K562 (cell line): ENCODE measurements around the gene MITF. TPM values are rescaled to one million over a fixed set of nuclear protein-coding genes. Genes with fewer than 3 reads are reported as not detected.

ENCODE experiments used
- ATAC-seq: fragments of 200-7000 bp; cut with Tn5 transposase; 3 replicates; pipeline ENCODE4 v1.9.1; 2020; ENCODE audit warnings: moderate library complexity
- BruUV-seq: library from RNA; stranded (reverse); fragments of 400-500 nt; replicated peaks from 2 replicates; lab custom pipeline; 2021; lab: Mats Ljungman, UMichigan
- CTCF ChIA-PET: fragments of 300-600 bp; formaldehyde crosslinking; extraction: SDS; loops from one replicate; lab custom pipeline; 2021; ENCODE audit warnings: low intra/inter-chr PET ratio; lab: Yijun Ruan, JAX
- POLR2A ChIA-PET: fragments of 300-600, 350-650 bp; sonication (Branson Sonifier 250); formaldehyde crosslinking; extraction: SDS; loops from one replicate; lab custom pipeline; 2021; ENCODE audit warnings: antibody characterized with exemption, inconsistent platforms; lab: Yijun Ruan, JAX
- DNase-seq, 4 experiments: peaks; one replicate each; pipeline versions ENCODE4 v3.0.0 to v3.0.0-alpha.2; 2011 to 2018; ENCODE audit warnings: low spot score in 3 of 4, mixed read lengths in 3 of 4; ENCODE audit errors: extremely low read depth in 1 of 4
- FAIRE-seq: peaks from 2 replicates; lab custom pipeline; 2011; peaks lifted over from hg19 to GRCh38; lab: Jason Lieb, UNC
- H2AFZ ChIP-seq: 2 replicates; pipeline ENCODE4 v1.6.0; 2011; ENCODE audit warnings: low read depth, low read length, control low read depth, inconsistent platforms
- H3K27ac ChIP-seq: fragments of 200-600 bp; 3 replicates; pipeline ENCODE4 v1.8.0; 2011; ENCODE audit warnings: low read depth, mild to moderate bottlenecking, control low read depth, inconsistent platforms, low read length, moderate library complexity, mixed read lengths; ENCODE audit errors: extremely low read depth
- H3K27me3 ChIP-seq, 2 experiments: fragments of 300-600 bp in 1 of 2; 2 replicates in 1 of 2; 3 replicates in 1 of 2; pipeline versions ENCODE4 v1.6.0 to v1.8.0; 2011; ENCODE audit warnings: inconsistent platforms in 2 of 2, low read length in 2 of 2, mild to moderate bottlenecking in 1 of 2, mixed read lengths in 1 of 2, moderate library complexity in 1 of 2; ENCODE audit not compliant: control insufficient read depth in 2 of 2, insufficient read depth in 2 of 2
- H3K36me3 ChIP-seq: fragments of 300-600 bp; 3 replicates; pipeline ENCODE4 v1.8.0; 2011; ENCODE audit warnings: mild to moderate bottlenecking, low read length, inconsistent platforms; ENCODE audit not compliant: control insufficient read depth, insufficient read depth
- H3K4me1 ChIP-seq, 2 experiments: fragments of 200-600 bp in 1 of 2; replicated peaks in 1 of 2; 2 replicates in 1 of 2; 3 replicates in 1 of 2; pipeline versions ENCODE4 v1.5.1 to v1.8.0; 2011; ENCODE audit warnings: inconsistent platforms in 2 of 2, low read length in 2 of 2, mild to moderate bottlenecking in 1 of 2, mixed read lengths in 1 of 2, moderate library complexity in 1 of 2; ENCODE audit not compliant: control insufficient read depth in 2 of 2, insufficient read depth in 2 of 2
- H3K4me2 ChIP-seq: 2 replicates; pipeline ENCODE4 v1.6.1; 2011; ENCODE audit warnings: low read length, control low read depth, inconsistent platforms, mixed read lengths; ENCODE audit not compliant: insufficient read depth
- H3K4me3 ChIP-seq: fragments of 200-600 bp; sonication (generic), shearing (Covaris generic); 2 replicates; pipeline ENCODE4 v1.5.1; 2016; ENCODE audit warnings: control low read depth, inconsistent platforms
- H3K79me2 ChIP-seq: fragments of 200-600 bp; 3 replicates; pipeline ENCODE4 v1.8.0; 2011; ENCODE audit warnings: low read length, inconsistent platforms; ENCODE audit not compliant: control insufficient read depth, insufficient read depth
- H3K9ac ChIP-seq, 2 experiments: 2 replicates each; pipeline versions ENCODE4 v1.6.0 to v1.6.1; 2011; ENCODE audit warnings: low read depth in 2 of 2, low read length in 2 of 2, control low read depth in 1 of 2, inconsistent platforms in 1 of 2, mild to moderate bottlenecking in 1 of 2, mixed read lengths in 1 of 2; ENCODE audit not compliant: insufficient read depth in 1 of 2
- H3K9me1 ChIP-seq: one replicate; pipeline ENCODE4 v1.6.0; 2011; ENCODE audit warnings: inconsistent platforms, mild to moderate bottlenecking, low read length, moderate library complexity; ENCODE audit not compliant: control insufficient read depth, insufficient read depth
- H3K9me3 ChIP-seq: replicated peaks from 2 replicates; pipeline ENCODE4 v1.5.1; 2011; ENCODE audit warnings: low read depth, low read length, inconsistent platforms; ENCODE audit not compliant: control insufficient read depth, insufficient read depth
- H4K20me1 ChIP-seq: replicated peaks from 2 replicates; pipeline ENCODE4 v1.6.1; 2011; ENCODE audit warnings: low read length, inconsistent platforms, mixed read lengths; ENCODE audit not compliant: control insufficient read depth, insufficient read depth
- ATF2 ChIP-seq: sonication (generic); formaldehyde crosslinking; IDR thresholded peaks from 2 replicates; pipeline ENCODE4 v1.8.1; 2022; ENCODE audit warnings: missing genetic modification reagents
- HNRNPLL ChIP-seq: fragments of 200-400 bp; formaldehyde crosslinking; IDR thresholded peaks from 2 replicates; pipeline ENCODE4 v1.6.1; 2017; ENCODE audit warnings: low read length, low read depth, mild to moderate bottlenecking; ENCODE audit not compliant: poor library complexity, severe bottlenecking
- KDM5B ChIP-seq: fragments of 200-600 bp; sonication (generic); IDR thresholded peaks from 2 replicates; pipeline ENCODE4 v1.6.1; 2012; ENCODE audit warnings: low read depth, mild to moderate bottlenecking, moderate library complexity, low read length, control low read depth, inconsistent platforms; ENCODE audit not compliant: insufficient replicate concordance
- MEIS2 ChIP-seq: fragments of 450-650 bp; IDR thresholded peaks from 2 replicates; pipeline ENCODE4 v1.6.1; 2014; ENCODE audit warnings: mild to moderate bottlenecking; ENCODE audit not compliant: partially characterized antibody
- ZBTB33 ChIP-seq: sonication (generic); formaldehyde crosslinking; IDR thresholded peaks from 2 replicates; pipeline ENCODE4 v1.8.1; 2023; ENCODE audit warnings: mild to moderate bottlenecking, missing genetic modification reagents
- ZNF280B ChIP-seq: fragments of 250-450 bp; sonication (Bioruptor Pico); IDR thresholded peaks from 2 replicates; pipeline ENCODE4 v1.5.1; 2021; ENCODE audit warnings: mild to moderate bottlenecking
- ZNF644 ChIP-seq: fragments of 200-800 bp; sonication (Bioruptor generic); IDR thresholded peaks from 2 replicates; pipeline ENCODE4 v1.6.1; 2016; ENCODE audit warnings: low read depth, missing genetic modification characterization, missing compliant biosample characterization
- ZNF699 ChIP-seq: fragments of 250-450 bp; sonication (Bioruptor Pico); IDR thresholded peaks from 2 replicates; pipeline ENCODE4 v1.8.0; 2021; ENCODE audit warnings: mild to moderate bottlenecking, moderate library complexity; ENCODE audit not compliant: insufficient replicate concordance
- ZNF79 ChIP-seq: fragments of 250-450 bp; sonication (Bioruptor Pico); IDR thresholded peaks from 2 replicates; pipeline ENCODE4 v1.4.0; 2020; ENCODE audit warnings: low read depth, mild to moderate bottlenecking, moderate library complexity
- WGBS: fragments of 100-300 bp; shearing (Covaris generic); methylation state at CpG from one replicate; pipeline ENCODE4 v1.1.6; 2016; ENCODE audit warnings: low coverage, mixed read lengths; ENCODE audit not compliant: insufficient coverage; ENCODE audit errors: missing lambda C conversion rate; 5-methylcytosine and 5-hydroxymethylcytosine counted together
- in situ Hi-C: fragments of 300-500 bp; cut with MboI; formaldehyde crosslinking; loops from 4 replicates; pipeline ENCODE4 v1.15.0; 2018; ENCODE audit warnings: inconsistent platforms, mixed read lengths
- intact Hi-C: fragments of 100-400 bp; cut with micrococcal nuclease; formaldehyde crosslinking; loops from 2 replicates; pipeline ENCODE4 v1.14.2; 2022
- polyA plus RNA-seq, 8 experiments: library from polyadenylated mRNA; depleted of rRNA in 4 of 8; stranded (reverse) in 5 of 8; unstranded in 3 of 8; fragments of >200 nt; fragmentation: Nextera tagmentation in 2 of 8; fragmentation: Illumina TruSeq in 1 of 8; extraction: Ambion mirVana in 2 of 8; extraction: Trizol in 1 of 8; gene quantifications; 2 replicates each; pipeline versions ENCODE4 v1.2.1 to v1.2.3, GENCODE V29; 2011 to 2014; ENCODE audit warnings: inconsistent platforms in 1 of 8, missing spikeins in 1 of 8
- total RNA-seq, 7 experiments: library from RNA; depleted of rRNA in 6 of 7; stranded (reverse); fragments of >200 nt in 6 of 7; fragmentation: Illumina TruSeq in 2 of 7; extraction: Trizol in 2 of 7; gene quantifications; 2 replicates each; pipeline versions ENCODE4 v1.2.1 to v1.2.3, GENCODE V29; 2011 to 2021; ENCODE audit warnings: low replicate concordance in 1 of 7

The MITF gene
- total and polyA plus RNA-seq, 9 of the 15 experiments (the other 6 are each of a cell fraction or from before 2014, with no cell fraction given) = 5.6 to 14.9 (median 11.1) TPM

- no peaks in the 10 kb centered on the region for H3K9me3 ChIP-seq
- H3K27ac ChIP-seq = no peak overlapping the region
- no peak overlapping the region for H3K9ac ChIP-seq
- peaks cover 15 to 51% of the 10 kb centered on the region in 2 experiments for H3K4me1 ChIP-seq
- H2AFZ ChIP-seq = no peak overlapping the region
- WGBS = 44% methylated on average over 4 of the region's 4 CpGs
- BruUV-seq = no TSS peak
- H3K27me3 ChIP-seq = no peaks in the 10 kb centered on the region
- H3K4me2 ChIP-seq = no peak overlapping the region
- no peak overlapping the region for H3K4me3 ChIP-seq
- in situ Hi-C loops (no loop called here), intact Hi-C loops (no loop called here)
- TF ChIP-seq ZNF644 (no peak), MEIS2 (no peak), ZNF79 (CRISPR knock-in tag) (no peak), KDM5B (no peak), ZBTB33 (no peak), ZNF280B (CRISPR knock-in tag) (no peak), ZNF699 (no peak), ATF2 (CRISPR knock-in tag) (no peak), HNRNPLL (no peak)
- peaks cover 76% of the 10 kb centered on the region for H3K79me2 ChIP-seq
- FAIRE-seq = no peak
- no peak for DNase-seq
- H4K20me1 ChIP-seq = no peaks in the 10 kb centered on the region
- no peak for ATAC-seq
- H3K9me1 ChIP-seq = peaks cover 3% of the 10 kb centered on the region
- CTCF ChIA-PET = no interaction called here
- POLR2A ChIA-PET = interaction anchor here (2.0 kb wide), 1 partner anchor 9 kb away, joined by 8 read pairs; no protein-coding TSS in a partner anchor
- no peaks in the 10 kb centered on the region for H3K36me3 ChIP-seq
These were observed 42.3 kb downstream of the MITF start for GRCh38 chr3:69781593-69781992.
